Loucy (cell line): ENCODE data around the gene ELAVL1.
"Not testable (repeated sequence)": the region's sequence is repeated elsewhere in the genome, so short reads cannot be mapped to it uniquely, and the experiment has no call there.

Source experiments
- H2AFZ ChIP-seq: fragments of 200-600 bp; sonication (generic); 2 replicates; pipeline ENCODE4 v1.6.0; 2016; ENCODE audit warnings: antibody characterized with exemption, mild to moderate bottlenecking, low read length, moderate library complexity
- H3F3A ChIP-seq: fragments of 200-600 bp; 2 replicates; pipeline ENCODE4 v1.6.0; 2016; ENCODE audit warnings: antibody characterized with exemption, low read depth, mild to moderate bottlenecking
- H3K27me3 ChIP-seq: fragments of 200-600 bp; sonication (generic); 2 replicates; pipeline ENCODE4 v1.6.1; 2014; ENCODE audit warnings: low read length, mild to moderate bottlenecking; ENCODE audit not compliant: insufficient read depth, poor library complexity, severe bottlenecking
- H3K36me3 ChIP-seq: fragments of 200-600 bp; sonication (generic); 2 replicates; pipeline ENCODE4 v1.6.1; 2016; ENCODE audit warnings: low read length; ENCODE audit not compliant: insufficient read depth
- H3K4me1 ChIP-seq: fragments of 200-600 bp; sonication (generic); 2 replicates; pipeline ENCODE4 v1.5.1; 2014; ENCODE audit warnings: low read length, mild to moderate bottlenecking; ENCODE audit not compliant: insufficient read depth, poor library complexity, severe bottlenecking
- H3K4me2 ChIP-seq: fragments of 200-600 bp; sonication (generic); 2 replicates; pipeline ENCODE4 v1.6.0; 2014; ENCODE audit warnings: antibody characterized with exemption, low read length, low read depth, mild to moderate bottlenecking; ENCODE audit not compliant: poor library complexity, severe bottlenecking
- H3K4me3 ChIP-seq: fragments of 200-600 bp; sonication (generic); 2 replicates; pipeline ENCODE4 v1.5.1; 2014; ENCODE audit warnings: low read length, mild to moderate bottlenecking, mixed read lengths; ENCODE audit not compliant: poor library complexity, severe bottlenecking
- H3K79me2 ChIP-seq: fragments of 200-600 bp; sonication (generic); 2 replicates; pipeline ENCODE4 v1.6.1; 2014; ENCODE audit warnings: low read length; ENCODE audit not compliant: insufficient read depth
- H3K9ac ChIP-seq: fragments of 200-600 bp; sonication (generic); 2 replicates; pipeline ENCODE4 v1.6.0; 2014; ENCODE audit warnings: mild to moderate bottlenecking, low read depth, low read length, moderate library complexity; ENCODE audit not compliant: poor library complexity, severe bottlenecking
- H3K9me2 ChIP-seq: fragments of 200-600 bp; sonication (generic); replicated peaks from 2 replicates; pipeline ENCODE4 v1.6.1; 2016; ENCODE audit warnings: low read depth, low read length, mixed read lengths
- H3K9me3 ChIP-seq: fragments of 200-600 bp; sonication (generic); 2 replicates; pipeline ENCODE4 v1.6.1; 2014; ENCODE audit warnings: mild to moderate bottlenecking, antibody characterized with exemption, low read length, low read depth; ENCODE audit not compliant: insufficient read depth
- H4K20me1 ChIP-seq: fragments of 200-600 bp; sonication (generic); 2 replicates; pipeline ENCODE4 v1.6.0; 2014; ENCODE audit warnings: antibody characterized with exemption, low read length, mild to moderate bottlenecking; ENCODE audit not compliant: insufficient read depth, poor library complexity, severe bottlenecking
- EZH2phosphoT487 ChIP-seq: fragments of 200-600 bp; IDR thresholded peaks from 2 replicates; pipeline ENCODE4 v1.6.1; 2018; ENCODE audit warnings: antibody characterized with exemption, mild to moderate bottlenecking, moderate library complexity, borderline replicate concordance
- TF ChIP-seq, protein P1 (sequence below): fragments of 200-600 bp; sonication (generic); conservative IDR thresholded peaks from 2 replicates; pipeline ENCODE4 v1.5.1; 2014; ENCODE audit warnings: mild to moderate bottlenecking, antibody characterized with exemption, low read length

ELAVL1 gene

DNA sequence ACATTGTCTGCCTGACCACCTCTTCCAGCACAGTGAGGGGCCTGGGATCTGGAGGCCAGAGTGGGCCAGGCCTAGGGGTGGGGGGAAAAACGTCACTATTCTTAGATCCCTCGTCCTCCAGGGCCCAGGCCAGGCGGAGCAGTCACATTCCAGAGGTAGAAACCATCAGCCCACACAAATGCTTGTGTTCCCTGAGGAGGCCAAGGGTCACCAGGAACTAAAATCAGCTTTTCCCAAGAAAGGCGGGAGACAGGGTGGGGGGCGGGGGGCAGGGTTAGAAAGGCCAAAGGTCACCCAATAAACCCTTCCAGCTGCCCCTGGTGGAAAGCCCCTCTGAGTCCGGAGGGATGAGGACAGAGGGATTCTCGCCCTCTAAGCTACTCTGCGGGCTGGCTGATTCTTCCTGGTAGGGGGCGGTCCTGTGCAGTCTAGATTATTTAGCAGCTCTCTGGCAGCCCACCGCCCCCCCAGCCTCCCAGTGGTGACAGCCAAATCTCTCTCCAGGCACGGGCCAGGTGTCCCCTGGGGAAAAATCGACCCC is 23.6 kb upstream of the ELAVL1 start:
- no peaks in the 10 kb centered on the region for H3K36me3 ChIP-seq
- H3K9me2 ChIP-seq, result no peaks in the 10 kb centered on the region
- no peaks in the 10 kb centered on the region for H3K9me3 ChIP-seq
- H4K20me1 ChIP-seq, result no peaks in the 10 kb centered on the region
- TF ChIP-seq, protein P1, sequence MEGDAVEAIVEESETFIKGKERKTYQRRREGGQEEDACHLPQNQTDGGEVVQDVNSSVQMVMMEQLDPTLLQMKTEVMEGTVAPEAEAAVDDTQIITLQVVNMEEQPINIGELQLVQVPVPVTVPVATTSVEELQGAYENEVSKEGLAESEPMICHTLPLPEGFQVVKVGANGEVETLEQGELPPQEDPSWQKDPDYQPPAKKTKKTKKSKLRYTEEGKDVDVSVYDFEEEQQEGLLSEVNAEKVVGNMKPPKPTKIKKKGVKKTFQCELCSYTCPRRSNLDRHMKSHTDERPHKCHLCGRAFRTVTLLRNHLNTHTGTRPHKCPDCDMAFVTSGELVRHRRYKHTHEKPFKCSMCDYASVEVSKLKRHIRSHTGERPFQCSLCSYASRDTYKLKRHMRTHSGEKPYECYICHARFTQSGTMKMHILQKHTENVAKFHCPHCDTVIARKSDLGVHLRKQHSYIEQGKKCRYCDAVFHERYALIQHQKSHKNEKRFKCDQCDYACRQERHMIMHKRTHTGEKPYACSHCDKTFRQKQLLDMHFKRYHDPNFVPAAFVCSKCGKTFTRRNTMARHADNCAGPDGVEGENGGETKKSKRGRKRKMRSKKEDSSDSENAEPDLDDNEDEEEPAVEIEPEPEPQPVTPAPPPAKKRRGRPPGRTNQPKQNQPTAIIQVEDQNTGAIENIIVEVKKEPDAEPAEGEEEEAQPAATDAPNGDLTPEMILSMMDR, result no peak
- TF ChIP-seq EZH2phosphoT487, result no peak
- H3K4me2 ChIP-seq, result no peak overlapping the region
- H3K9ac ChIP-seq, result no peak overlapping the region
- no peaks in the 10 kb centered on the region for H3F3A ChIP-seq
- H3K79me2 ChIP-seq, result no peaks in the 10 kb centered on the region
- no peaks in the 10 kb centered on the region for H3K27me3 ChIP-seq
- H3K4me1 ChIP-seq, result no peaks in the 10 kb centered on the region
- no peak overlapping the region for H3K4me3 ChIP-seq
- no peak overlapping the region for H2AFZ ChIP-seq

DNA sequence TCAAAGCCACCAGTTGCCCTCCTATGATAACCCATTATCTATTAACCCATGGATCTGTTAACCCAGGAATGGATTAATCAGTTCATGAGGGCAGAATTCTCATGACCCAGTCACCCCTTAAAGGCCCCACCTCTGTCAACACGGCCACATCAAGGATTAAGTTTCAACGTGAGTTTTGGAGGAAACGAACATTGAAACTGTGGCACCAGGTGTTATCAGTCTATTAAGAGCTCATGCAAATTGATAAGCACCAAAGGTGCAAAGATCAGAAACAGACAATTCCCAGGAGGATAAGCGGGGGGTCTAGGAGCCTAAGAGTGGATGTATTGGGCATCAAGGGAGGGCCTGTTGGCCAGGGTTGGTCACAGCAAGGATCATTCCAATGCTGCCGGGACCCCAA is 19.9 kb upstream of the ELAVL1 start:
- H3K27me3 ChIP-seq, result no peaks in the 10 kb centered on the region
- H3K79me2 ChIP-seq, result no peaks in the 10 kb centered on the region
- no peak overlapping the region for H3K9ac ChIP-seq
- no peak overlapping the region for H2AFZ ChIP-seq
- H3K9me2 ChIP-seq, result no peaks in the 10 kb centered on the region
- peaks cover 6% of the 10 kb centered on the region for H3K4me1 ChIP-seq
- no peaks in the 10 kb centered on the region for H3K36me3 ChIP-seq
- no peak overlapping the region for H3K4me2 ChIP-seq
- no peaks in the 10 kb centered on the region for H3F3A ChIP-seq
- TF ChIP-seq EZH2phosphoT487, result no peak
- TF ChIP-seq, protein P1, result no peak
- H4K20me1 ChIP-seq, result no peaks in the 10 kb centered on the region
- no peaks in the 10 kb centered on the region for H3K9me3 ChIP-seq
- H3K4me3 ChIP-seq, result no peak overlapping the region

DNA sequence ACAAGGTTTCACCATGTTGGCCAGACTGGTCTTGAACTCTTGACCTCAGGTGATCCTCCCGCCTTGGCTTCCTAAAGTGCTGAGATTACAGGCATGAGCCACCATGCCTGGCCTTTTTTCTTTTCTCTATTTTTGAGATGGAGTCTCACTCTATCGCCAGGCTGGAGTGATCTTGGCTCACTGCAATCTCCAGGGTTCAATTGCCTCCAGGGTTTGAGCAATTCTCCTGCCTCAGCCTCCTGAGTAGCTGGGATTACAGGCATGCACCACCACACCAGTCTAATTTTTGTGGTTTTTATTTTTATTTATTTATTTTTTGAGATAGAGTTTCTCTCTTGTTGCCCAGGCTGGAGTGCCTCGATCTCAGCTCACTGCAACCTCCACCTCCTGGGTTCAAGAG is 18.8 kb upstream of the ELAVL1 start:
- not testable (repeated sequence) for H3K36me3 ChIP-seq, H3K4me2 ChIP-seq, H3K4me1 ChIP-seq, H2AFZ ChIP-seq, H3K9me2 ChIP-seq, H3F3A ChIP-seq, H3K9me3 ChIP-seq, H3K9ac ChIP-seq, H4K20me1 ChIP-seq, H3K4me3 ChIP-seq, H3K27me3 ChIP-seq, H3K79me2 ChIP-seq

DNA sequence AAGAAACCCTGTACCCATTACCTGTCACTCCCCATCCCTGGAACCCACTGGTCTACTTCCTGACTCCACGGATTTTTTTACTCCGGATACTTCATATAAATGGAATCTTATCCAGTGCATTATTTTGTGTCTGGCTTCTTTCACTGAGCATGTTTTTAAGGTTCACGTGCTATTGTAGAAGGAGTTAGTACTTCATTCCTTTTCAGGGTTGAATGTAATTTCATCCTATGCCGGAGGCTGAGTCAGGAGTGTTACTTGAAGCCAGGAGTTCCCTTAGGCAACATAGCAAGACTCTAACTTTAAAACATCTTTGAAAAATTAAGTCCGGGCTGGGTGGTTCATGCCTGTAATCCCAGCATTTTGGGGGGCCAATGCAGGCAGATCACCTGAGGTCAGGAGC is 17.9 kb upstream of the ELAVL1 start:
- Histone ChIP-seq H3F3A (no peaks in the 10 kb centered on the region), H3K9me2 (no peaks in the 10 kb centered on the region), H3K4me2 (no peak overlapping the region), H3K4me3 (no peak overlapping the region), H2AFZ (no peak overlapping the region), H3K36me3 (no peaks in the 10 kb centered on the region), H3K27me3 (no peaks in the 10 kb centered on the region), H3K9ac (no peak overlapping the region), H4K20me1 (no peaks in the 10 kb centered on the region), H3K79me2 (no peaks in the 10 kb centered on the region), H3K4me1 (peaks cover 6% of the 10 kb centered on the region), H3K9me3 (no peaks in the 10 kb centered on the region)
- no peak for TF ChIP-seq EZH2phosphoT487
- TF ChIP-seq, protein P1, result no peak
